ENCODE data around the gene PLVAP. TPM values are rescaled to one million over a fixed set of nuclear protein-coding genes. Genes with fewer than 3 reads are reported as not detected.

The PLVAP gene
- total and polyA plus RNA-seq, 2 experiments from 2014 or later, result not detected

GRCh38 chr19:17424743-17425365 lies 47.7 kb upstream of the PLVAP start:
- Mint-ChIP-seq H3K36me3 (ENCODE audit: low read depth) (no peaks in the 10 kb centered on the region; the same call in 1 of the 3 replicates), H3K4me3 (peak overlapping the region; percentile 73), H3K4me1 (peaks cover 13% of the 10 kb centered on the region), H3K9me3 (no peaks in the 10 kb centered on the region), H3K27me3 (ENCODE audit: insufficient read depth, low read depth, poor library complexity) (peaks cover 5% of the 10 kb centered on the region), H3K27ac (peak overlapping the region; percentile 60; the same call in 1 of the 2 replicates)
- Histone ChIP-seq H3K4me1 (ENCODE audit: insufficient read depth) (peaks cover 14% of the 10 kb centered on the region; the same call in 1 of the 2 replicates), H3K4me2 (peak overlapping the region; percentile 85), H3K9me2 (ENCODE audit: insufficient read depth) (no peaks in the 10 kb centered on the region), H3K27me3 (ENCODE audit: insufficient read depth) (no peaks in the 10 kb centered on the region), H3K36me3 (ENCODE audit: insufficient read depth) (no peaks in the 10 kb centered on the region), H3K79me2 (replicated peaks; ENCODE audit: insufficient read depth) (no peaks in the 10 kb centered on the region), H3F3A (replicated peaks; ENCODE audit: low read depth) (0 out of 2 replicates have a peak, but pooled peaks cover 4% of the 10 kb centered on the region), H3K27ac (ENCODE audit: low read depth) (no peak overlapping the region), H2AFZ (peak overlapping the region; percentile 72; the same call in 1 of the 2 replicates), H3K4me3 (peak overlapping the region; percentile 67), H4K20me1 (replicated peaks; ENCODE audit: insufficient read depth) (no peaks in the 10 kb centered on the region)
- peak; percentile 90 for ATAC-seq
- peak; percentile 94 for DNase-seq (ENCODE audit: low spot score)
- peak; percentile 73 to 87 for TF ChIP-seq CTCF (conservative IDR thresholded peaks at IDR 0.05; ENCODE audit: low read depth in 2 of 2)
- TF ChIP-seq REST (IDR thresholded peaks at IDR 0.05; ENCODE audit: unreplicated experiment), result no peak
- no peak for TF ChIP-seq ZNF331 (CRISPR knock-in tag; IDR thresholded peaks at IDR 0.05; ENCODE audit: low read depth)
- peak; percentile 35; the same call in 1 of the 2 replicates for TF ChIP-seq POLR2AphosphoS5 (IDR thresholded peaks at IDR 0.05; ENCODE audit: low read depth)
- peak; percentile 60 for TF ChIP-seq CREB1 (CRISPR knock-in tag; IDR thresholded peaks at IDR 0.05; ENCODE audit: low read depth)

- Histone ChIP-seq H3K36me3 (ENCODE audit: insufficient read depth) (no peaks in the 10 kb centered on the region), H3K4me1 (ENCODE audit: insufficient read depth) (peaks cover 14% of the 10 kb centered on the region; the same call in 1 of the 2 replicates), H2AFZ (no peak overlapping the region), H4K20me1 (replicated peaks; ENCODE audit: insufficient read depth) (no peaks in the 10 kb centered on the region), H3K27ac (ENCODE audit: low read depth) (no peak overlapping the region), H3F3A (replicated peaks; ENCODE audit: low read depth) (0 out of 2 replicates have a peak, but pooled peaks cover 4% of the 10 kb centered on the region), H3K4me3 (no peak overlapping the region), H3K79me2 (replicated peaks; ENCODE audit: insufficient read depth) (no peaks in the 10 kb centered on the region), H3K4me2 (no peak overlapping the region), H3K9me2 (ENCODE audit: insufficient read depth) (no peaks in the 10 kb centered on the region), H3K27me3 (ENCODE audit: insufficient read depth) (no peaks in the 10 kb centered on the region)
- no peaks in the 10 kb centered on the region for H3K9me3 Mint-ChIP-seq
- peak overlapping the region; percentile 36; the same call in 2 of the 3 replicates for H3K4me3 Mint-ChIP-seq
- peaks cover 20% of the 10 kb centered on the region for H3K4me1 Mint-ChIP-seq
- no peak for ATAC-seq
- H3K27me3 Mint-ChIP-seq (ENCODE audit: insufficient read depth, low read depth, poor library complexity), result peaks cover 8% of the 10 kb centered on the region
- peak overlapping the region; percentile 67; the same call in 1 of the 2 replicates for H3K27ac Mint-ChIP-seq
- DNase-seq (ENCODE audit: low spot score), result no peak
- H3K36me3 Mint-ChIP-seq (ENCODE audit: low read depth), result no peaks in the 10 kb centered on the region; the same call in 1 of the 3 replicates
- no peak for TF ChIP-seq REST (IDR thresholded peaks at IDR 0.05; ENCODE audit: unreplicated experiment)
- TF ChIP-seq NANOG (IDR thresholded peaks at IDR 0.05; ENCODE audit: borderline replicate concordance), result no peak
- no peak for TF ChIP-seq STAT1 (IDR thresholded peaks at IDR 0.05; ENCODE audit: unreplicated experiment)
- TF ChIP-seq JUNB (IDR thresholded peaks at IDR 0.05; ENCODE audit: unreplicated experiment), result no peak
- no peak for TF ChIP-seq ETS1 (IDR thresholded peaks at IDR 0.05)
- no peak for TF ChIP-seq CTCF (conservative IDR thresholded peaks at IDR 0.05; ENCODE audit: low read depth in 2 of 2)
Observed at GRCh38 chr19:17423429-17424208, 46.5 kb upstream of the PLVAP start.
